ENCODE results near the gene SHISA7. TPM values are rescaled to one million over a fixed set of nuclear protein-coding genes. Genes with fewer than 3 reads are reported as not detected.
A peak's percentile ranks its signal among the peaks of the same experiment; 100 is the strongest.

Gene SHISA7
- total RNA-seq, 4 donors from 2014 or later, result not detected

DNA sequence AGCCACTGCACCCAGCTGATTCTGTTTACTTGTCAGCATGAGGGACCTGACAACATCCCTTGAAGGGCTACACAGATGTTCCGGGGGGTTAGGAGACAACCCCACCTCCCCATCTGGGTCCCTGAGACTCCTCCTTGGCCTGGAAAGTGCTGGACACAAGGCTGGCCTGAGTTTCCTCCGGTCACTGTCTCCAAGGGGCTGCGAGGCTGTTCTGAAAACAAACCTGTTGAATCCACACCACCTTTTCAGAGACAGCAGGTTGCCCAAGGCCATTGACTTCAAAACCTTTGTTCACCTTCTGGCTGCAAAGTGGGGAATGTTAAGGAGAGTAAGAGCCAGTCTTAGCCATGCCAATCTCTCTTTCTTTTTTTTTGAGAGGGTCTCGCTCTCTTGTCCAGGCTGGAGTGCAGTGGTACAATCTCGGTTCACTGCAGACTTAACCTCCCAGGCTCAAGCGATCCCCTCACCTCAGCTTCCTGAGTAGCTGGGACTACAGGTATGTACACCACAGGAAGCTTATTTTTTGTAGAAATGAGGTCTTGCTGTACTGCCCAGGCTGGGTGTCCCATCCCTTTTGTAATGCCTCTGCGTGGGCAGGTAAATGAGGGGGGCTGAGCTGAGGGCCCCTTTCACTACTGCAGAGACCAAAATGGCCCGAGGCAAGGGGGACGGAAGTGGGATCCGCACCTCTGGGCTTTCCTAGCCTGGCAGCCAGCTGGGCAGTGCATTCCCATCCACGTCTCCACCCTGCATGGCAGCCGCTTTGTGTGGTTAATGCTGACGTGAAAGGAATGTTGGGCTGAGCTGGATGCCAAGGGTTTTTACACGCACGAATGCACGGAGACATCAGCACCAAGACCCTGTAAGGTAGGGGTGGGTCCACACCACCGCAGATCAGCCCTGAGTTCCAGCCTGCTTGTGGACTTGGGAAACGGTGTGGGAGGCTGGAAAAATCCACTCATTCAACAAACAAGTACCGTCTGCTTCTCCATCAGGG is 31.5 kb upstream of the SHISA7 start:
- intact Hi-C loops (cut with DNase I), result no loop called here
- 46 to 77% methylated on average over 9 to 15 of the region's 19 CpGs for WGBS, 2 donors
- no peak for DNase-seq
- peaks cover 18 to 45% (median 23%) of the 10 kb centered on the region in 3 donors for H3K4me1 ChIP-seq
- no peak overlapping the region for H3K4me3 ChIP-seq
- H3K9me3 ChIP-seq, result no peaks in the 10 kb centered on the region
- no peaks in the 10 kb centered on the region for H3K36me3 ChIP-seq
- TF ChIP-seq POLR2A (IDR thresholded peaks at IDR 0.05), result no peak
- TF ChIP-seq, protein P1, sequence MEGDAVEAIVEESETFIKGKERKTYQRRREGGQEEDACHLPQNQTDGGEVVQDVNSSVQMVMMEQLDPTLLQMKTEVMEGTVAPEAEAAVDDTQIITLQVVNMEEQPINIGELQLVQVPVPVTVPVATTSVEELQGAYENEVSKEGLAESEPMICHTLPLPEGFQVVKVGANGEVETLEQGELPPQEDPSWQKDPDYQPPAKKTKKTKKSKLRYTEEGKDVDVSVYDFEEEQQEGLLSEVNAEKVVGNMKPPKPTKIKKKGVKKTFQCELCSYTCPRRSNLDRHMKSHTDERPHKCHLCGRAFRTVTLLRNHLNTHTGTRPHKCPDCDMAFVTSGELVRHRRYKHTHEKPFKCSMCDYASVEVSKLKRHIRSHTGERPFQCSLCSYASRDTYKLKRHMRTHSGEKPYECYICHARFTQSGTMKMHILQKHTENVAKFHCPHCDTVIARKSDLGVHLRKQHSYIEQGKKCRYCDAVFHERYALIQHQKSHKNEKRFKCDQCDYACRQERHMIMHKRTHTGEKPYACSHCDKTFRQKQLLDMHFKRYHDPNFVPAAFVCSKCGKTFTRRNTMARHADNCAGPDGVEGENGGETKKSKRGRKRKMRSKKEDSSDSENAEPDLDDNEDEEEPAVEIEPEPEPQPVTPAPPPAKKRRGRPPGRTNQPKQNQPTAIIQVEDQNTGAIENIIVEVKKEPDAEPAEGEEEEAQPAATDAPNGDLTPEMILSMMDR (IDR thresholded peaks at IDR 0.05), result no peak
- H3K27ac ChIP-seq, result peak overlapping the region in 3 of 4 donors; percentile 10 to 99 (median 36)
- no peaks in the 10 kb centered on the region for H3K27me3 ChIP-seq

DNA sequence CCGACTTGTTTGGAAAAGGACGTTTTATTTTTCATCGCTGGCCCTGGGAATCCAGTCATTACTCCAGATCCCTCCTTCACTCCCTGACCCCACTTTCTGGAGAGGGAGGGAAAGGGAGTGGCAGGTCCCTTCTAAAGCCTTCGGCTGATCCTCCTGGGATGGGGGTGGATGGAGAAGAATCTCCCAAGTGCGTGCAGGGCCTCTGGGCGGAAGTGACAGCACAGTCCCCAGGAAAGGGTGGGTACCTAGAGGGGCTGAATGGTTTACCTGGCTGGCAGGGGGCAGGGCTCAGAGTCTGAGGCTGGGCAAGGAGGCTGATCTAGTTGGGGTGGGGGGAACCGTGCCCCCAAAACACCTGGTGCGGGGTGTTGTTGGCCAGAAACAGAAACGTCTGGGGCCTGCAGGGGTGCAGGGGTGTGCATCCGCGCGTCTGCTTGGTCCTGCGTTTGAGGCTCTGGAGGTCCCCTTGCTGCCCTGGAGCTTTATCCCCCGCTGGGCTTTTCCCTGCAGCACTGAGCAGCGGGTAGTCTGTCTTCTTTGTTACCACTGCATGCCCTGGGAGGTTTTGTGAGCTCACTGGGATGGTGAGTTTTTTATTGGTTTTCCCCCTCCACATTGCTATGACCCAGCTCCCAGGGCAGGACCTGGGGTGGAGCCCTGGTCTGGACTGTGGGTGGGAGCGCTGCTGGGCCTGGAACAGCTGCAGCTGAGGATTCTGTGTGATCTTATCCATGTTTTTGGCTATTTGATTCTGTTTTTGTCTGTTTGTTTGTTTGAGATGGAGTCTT is 30.3 kb upstream of the SHISA7 start:
- peak overlapping the region in 1 of 4 donors; percentile 61 for H3K27ac ChIP-seq
- no peak for DNase-seq
- H3K36me3 ChIP-seq, result no peaks in the 10 kb centered on the region
- H3K4me1 ChIP-seq, result peaks cover 18 to 43% (median 23%) of the 10 kb centered on the region in 3 donors
- 67 to 73% methylated on average over 7 to 9 of the region's 16 CpGs for WGBS, 2 donors
- H3K9me3 ChIP-seq, result no peaks in the 10 kb centered on the region
- no peak for TF ChIP-seq POLR2A (IDR thresholded peaks at IDR 0.05)
- TF ChIP-seq, protein P1 (IDR thresholded peaks at IDR 0.05), result no peak
- H3K4me3 ChIP-seq, result no peak overlapping the region
- intact Hi-C loops (cut with DNase I), result no loop called here
- H3K27me3 ChIP-seq, result no peaks in the 10 kb centered on the region

DNA sequence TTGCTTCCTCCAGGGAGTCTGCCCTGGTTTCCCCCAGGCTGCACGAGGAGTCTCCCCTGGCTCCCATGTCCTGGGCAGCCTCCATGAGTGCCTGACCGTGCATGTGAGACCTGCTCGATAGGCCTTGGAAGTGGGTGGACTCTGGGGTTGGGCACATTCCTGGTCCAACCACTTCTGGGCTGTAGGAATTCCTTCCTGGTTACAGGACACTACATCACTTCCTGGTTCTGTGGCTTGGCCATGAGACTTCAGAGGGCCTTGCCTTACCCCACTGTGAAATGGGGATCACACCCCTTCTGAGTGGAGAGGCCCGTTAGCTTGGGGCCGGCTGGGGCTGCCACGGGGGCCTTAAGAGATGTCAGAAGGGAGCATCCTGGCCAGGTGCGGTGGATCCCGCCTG is 29.4 kb upstream of the SHISA7 start:
- Histone ChIP-seq H3K4me1 (peaks cover 14 to 41% (median 21%) of the 10 kb centered on the region in 3 donors), H3K27me3 (no peaks in the 10 kb centered on the region), H3K9me3 (no peaks in the 10 kb centered on the region), H3K4me3 (no peak overlapping the region), H3K36me3 (no peaks in the 10 kb centered on the region), H3K27ac (no peak overlapping the region)
- TF ChIP-seq, protein P1 (IDR thresholded peaks at IDR 0.05), result no peak
- no peak for TF ChIP-seq POLR2A (IDR thresholded peaks at IDR 0.05)
- no peak for DNase-seq
- intact Hi-C loops (cut with DNase I), result no loop called here
- 20 to 85% methylated on average over 1 to 4 of the region's 8 CpGs for WGBS, 2 donors

DNA sequence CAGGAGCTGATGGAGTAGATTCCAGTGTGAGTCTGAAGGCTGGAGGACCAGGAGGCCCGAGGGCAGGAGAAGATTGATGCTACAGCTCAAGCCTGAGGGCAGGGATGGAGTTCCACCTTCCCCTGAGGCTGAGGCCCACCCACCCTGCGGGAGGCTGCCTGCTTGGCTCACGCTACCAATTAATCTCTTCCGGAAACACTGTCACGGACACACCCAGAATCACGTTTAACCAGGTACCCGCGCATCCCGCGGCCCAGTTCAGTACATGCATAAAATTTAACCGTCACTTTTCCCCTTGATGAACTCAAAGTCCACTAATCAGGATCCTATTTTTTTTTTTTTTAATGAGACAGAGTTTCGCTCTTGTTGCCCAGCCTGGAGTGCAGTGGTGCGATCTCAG is 28.2 kb upstream of the SHISA7 start:
- Histone ChIP-seq H3K27ac (no peak overlapping the region), H3K27me3 (no peaks in the 10 kb centered on the region), H3K9me3 (no peaks in the 10 kb centered on the region), H3K36me3 (no peaks in the 10 kb centered on the region), H3K4me1 (peaks cover 14 to 37% (median 21%) of the 10 kb centered on the region in 3 donors), H3K4me3 (no peak overlapping the region)
- TF ChIP-seq, protein P1 (IDR thresholded peaks at IDR 0.05), result no peak
- TF ChIP-seq POLR2A (IDR thresholded peaks at IDR 0.05), result no peak
- 48 to 67% methylated on average over 13 of the region's 13 CpGs for WGBS, 2 donors
- intact Hi-C loops (cut with DNase I), result no loop called here
- DNase-seq, result no peak

Data from esophagus squamous epithelium (tissue), 5 donors.